Measurements from ENCODE around the gene RETN.

Gene RETN

DNA sequence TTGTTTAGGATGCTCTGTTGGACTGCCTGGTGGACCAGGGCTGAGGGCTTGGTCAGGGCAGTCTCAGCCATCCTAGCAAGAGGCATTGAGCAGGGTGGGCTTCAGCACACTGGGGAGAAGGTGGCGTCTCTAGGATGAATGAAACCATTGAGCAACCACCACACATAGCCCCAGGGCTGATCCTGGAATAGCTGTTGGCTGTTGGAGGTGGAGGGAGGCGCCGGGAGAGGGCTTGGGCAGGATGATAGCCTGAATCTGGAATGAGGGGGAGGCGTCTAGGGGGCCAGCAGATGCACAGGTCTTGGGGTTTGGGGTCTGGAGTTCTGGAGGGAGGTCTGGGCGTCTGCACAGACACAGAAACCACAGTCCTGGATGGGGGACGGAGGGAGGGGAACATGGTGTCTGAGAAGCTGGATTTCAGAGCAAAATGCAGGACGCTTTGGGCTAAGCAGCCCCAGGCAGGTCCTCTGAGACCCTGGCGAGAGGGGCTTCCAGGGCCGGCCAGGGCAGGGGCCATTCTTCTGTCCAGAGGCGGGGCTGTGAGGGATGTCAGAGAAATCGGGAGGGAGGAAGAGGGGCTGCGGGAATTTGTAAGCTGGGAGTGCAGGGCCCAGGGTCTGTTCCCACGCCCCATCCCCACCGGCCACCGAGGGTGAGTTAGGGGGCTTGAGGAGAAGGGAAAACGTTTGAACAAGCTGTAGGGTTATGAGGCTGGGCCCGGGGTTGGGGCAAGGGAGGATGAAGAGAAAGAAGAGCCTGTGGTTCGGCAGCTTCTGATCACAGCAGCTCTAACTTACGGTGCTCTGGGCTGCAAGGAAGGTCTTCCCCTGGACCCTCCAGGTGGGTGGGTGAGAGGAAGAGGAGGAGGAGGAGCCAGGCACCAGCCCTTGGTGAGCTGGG is 16.9 kb downstream of the RETN start:
- no peak for DNase-seq

DNA sequence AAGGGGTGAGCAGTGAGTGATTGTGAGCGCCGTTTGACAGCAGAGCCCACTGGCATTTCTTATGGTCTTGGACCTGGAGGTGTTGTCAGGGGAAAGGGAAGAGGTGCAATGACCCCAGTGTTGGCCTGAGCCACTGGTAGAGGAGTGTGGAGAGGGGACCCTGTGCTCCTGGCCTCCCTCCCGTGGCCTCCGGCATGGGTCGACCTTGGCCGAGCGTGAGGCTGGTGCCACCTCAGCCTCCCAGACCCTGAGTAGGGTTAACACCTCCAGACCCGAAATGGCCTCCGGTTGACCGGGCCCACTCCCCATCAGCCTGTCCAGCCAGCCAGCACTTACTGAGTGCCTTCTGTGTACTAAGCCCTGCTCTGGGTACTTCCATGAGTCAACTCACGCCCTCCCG is 18.3 kb downstream of the RETN start:
- DNase-seq, result no peak

DNA sequence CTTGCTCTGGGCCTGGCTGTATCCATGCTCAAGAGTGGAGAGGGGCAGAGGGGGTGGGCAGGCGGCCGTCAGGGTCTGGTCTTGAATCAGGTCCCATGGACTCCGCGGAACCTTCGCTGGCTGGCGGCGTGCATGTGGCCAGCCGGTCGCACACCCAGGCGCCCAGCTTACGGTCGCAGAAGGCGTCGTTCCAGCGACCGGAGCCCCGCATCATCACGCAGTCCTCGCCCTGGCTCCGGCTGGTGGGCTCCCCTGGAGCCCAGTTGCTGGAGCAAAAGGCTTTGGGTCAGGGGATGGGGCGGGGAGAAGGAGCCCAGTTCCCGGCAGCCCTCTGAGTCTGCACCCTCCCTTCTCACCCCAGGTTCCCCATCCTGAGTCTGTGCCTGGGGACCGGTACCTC is 20.3 kb downstream of the RETN start:
- no peak for DNase-seq

DNA sequence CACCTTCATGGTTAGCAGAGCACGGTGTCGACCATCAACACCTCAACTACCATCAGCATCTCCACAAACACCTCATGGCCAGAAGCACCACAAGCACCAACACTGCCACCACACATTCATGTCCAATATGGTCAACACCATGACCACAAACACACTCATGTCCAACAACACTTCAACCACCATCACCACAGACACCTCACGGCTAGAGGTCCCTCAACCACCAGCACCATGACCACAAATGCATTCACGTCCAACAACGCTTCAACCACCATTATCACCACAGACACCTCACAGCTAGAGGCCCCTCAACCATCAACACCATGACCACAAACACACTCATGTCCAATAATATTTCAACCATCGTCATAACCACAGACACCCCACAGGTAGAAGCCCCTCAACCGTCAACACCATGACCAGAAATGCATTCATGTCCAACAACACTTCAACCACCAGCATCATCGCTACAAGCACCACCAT is 22.0 kb downstream of the RETN start:
- no peak for DNase-seq

DNA sequence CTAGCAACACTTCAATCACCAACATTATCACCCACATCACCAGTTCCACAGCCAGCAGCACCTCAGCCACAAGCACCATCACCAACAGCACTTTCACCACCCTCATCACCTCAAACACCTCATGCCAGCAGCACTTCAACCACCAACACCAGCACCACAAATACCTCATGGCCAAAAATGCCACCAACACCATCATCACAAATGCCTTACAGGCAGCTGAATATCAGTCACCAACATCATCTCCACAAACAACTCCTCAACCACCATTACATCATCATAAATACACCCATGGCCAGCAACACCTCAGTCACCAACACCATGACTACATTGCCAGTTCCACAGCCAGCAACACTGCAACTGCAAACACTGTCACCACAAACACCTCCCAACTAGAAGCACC is 22.6 kb downstream of the RETN start:
- DNase-seq, result no peak

DNA sequence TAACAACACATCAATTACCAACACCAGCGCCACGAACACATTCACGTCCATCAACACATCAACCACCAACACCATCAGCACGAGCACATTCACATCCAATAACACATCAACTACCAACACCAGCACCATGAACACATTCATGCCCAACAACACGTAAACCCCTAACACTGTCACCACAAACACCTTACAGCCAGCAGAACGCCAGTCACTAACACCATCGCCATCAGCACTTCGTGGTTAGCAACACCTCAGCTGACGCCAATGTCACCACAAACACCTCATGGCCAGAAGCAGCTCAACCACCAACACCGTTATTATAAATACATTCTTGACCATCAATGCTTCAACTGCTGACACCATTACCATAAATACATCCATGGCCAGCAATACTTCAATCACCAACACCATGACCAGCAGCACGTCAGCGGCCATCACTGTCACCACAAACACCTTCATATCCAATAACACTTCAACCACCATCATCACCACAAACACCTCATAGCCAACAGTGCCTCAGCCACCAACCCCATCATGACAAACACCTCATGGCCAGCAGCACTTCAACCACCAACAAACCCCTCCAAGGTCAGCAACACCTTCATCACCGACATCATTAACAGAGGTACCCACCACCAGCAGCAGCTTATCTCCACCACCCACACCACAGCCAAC is 23.7 kb downstream of the RETN start:
- DNase-seq, result no peak

DNA sequence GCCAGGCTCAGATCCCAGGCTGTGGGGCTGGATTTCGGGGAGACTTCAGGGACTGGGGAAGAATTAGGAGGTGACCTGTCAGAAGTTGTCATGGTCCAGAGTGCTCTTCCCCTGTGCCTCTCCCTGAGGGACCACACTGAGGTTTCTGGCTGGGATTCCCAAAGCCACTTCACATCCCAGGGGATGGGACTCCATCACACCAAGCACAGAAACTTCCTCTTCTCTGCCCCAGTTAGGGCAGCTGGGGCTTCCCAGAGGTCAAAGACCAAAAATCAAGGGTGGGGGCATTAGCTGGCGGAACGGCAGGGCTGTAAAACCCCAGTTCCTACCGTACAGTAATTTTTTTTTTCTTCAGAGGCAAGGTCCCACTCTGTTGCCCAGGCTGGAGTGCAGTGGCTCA is 25.6 kb downstream of the RETN start:
- no peak for DNase-seq

DNA sequence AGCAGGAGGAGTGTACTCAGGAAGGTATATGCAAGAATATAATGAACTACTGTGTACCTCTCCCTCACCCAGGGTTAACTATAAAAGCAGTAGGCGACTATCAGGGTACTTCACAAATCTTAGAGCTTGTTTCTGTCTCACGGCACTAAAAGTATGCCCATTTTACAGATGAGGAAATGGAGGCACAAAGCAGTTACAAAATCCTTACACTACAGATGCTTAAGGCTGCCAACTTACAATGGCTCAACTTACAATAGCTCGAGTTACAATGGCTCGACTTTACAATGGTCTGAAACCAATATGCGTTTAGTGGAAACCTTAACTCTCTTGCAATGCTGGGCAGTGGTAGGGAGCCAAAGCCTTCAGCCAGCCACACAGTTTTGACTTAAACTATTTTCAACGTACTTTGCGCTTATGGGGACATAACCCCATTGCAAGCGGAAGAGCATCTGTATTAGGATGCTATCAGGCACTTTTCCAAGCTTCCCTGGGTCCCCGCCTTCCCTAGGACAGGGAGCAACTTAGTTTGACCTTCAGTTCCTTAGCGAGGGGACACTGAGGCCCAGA is 29.0 kb downstream of the RETN start:
- no peak for DNase-seq

DNA sequence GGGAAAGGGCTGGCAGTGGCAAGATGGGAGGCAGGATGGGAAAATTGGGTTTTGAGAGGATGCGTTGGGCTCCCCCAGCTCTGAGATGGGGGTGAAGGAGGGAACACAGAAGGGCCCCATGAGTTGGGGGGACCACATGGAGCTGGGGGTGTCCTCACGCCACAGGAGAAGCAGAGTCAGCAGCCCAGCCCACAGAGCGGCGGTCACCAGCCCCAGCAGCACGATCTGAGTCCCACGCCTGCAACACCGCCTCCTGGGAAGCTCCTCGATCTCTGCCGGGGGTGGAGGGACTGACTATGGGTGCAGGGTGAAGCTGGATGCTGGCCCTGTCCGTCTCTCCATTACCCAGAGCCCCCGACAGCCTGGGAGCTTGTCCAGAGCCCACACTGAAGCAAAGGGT is 29.7 kb downstream of the RETN start:
- no peak for DNase-seq

DNA sequence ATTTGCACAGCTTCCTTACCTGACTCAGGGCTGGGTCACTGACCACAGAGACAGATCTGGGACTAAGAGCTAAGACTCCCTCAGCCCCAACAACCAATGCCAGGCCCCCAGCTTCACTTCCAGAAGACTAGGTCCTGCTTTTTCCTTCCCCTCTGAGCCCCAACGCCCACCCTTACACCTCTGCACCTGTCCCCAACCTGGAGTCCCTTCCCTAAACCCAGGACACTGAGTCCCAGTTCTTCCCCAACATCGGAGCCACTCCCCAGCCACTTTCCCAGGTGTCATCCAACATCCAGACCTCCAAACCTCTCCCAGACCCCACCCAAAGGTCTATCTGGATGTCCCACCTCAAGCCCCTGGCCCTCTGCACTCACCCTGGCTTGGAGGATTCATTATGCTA is 30.2 kb downstream of the RETN start:
- DNase-seq, result no peak

DNA sequence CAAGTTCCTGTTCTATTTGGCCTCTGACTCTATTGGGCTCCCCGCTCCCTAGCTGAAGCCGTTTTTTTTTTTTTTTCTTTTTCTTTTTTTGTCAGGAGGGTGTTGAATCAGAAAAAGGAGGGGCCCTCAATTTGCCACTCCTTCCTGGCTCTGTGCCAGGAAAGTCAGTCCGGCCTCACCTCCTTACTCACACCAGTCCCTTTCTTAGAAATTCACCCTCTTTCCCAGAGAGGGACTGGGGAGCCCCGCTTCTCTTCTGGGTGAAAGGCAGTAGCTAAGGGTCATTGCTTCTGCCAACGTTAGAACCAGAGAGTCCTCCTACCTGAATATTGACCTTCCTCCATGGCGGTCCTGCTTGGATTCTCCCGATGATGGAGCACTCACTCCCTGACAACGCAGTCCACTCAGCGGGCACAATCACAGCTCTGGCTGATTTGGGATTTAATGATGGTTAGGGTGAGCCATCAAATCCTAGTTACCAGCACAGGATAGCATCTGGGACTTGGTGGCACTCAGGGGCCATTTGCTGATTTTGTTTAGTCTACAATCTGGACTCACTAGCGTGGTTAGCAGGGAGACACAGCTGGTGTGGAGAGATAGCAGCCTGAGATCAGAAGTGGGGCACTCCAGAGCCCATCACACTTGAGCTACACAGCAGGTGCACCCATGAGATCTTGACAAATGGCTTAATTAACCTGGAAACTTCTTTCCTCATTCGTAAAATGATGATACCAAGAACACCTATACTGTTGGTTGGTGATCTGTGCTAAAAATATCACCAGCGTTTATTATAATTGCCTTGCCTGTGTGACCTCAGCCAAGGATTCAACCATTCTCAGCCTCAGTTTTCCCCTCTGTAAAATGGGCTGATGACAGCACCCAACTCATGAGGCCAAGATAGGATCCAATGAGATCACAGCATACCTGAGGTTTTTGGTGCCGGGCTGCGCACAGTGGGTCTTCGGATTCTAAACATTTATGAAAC is 30.9 kb downstream of the RETN start:
- no peak for DNase-seq

DNA sequence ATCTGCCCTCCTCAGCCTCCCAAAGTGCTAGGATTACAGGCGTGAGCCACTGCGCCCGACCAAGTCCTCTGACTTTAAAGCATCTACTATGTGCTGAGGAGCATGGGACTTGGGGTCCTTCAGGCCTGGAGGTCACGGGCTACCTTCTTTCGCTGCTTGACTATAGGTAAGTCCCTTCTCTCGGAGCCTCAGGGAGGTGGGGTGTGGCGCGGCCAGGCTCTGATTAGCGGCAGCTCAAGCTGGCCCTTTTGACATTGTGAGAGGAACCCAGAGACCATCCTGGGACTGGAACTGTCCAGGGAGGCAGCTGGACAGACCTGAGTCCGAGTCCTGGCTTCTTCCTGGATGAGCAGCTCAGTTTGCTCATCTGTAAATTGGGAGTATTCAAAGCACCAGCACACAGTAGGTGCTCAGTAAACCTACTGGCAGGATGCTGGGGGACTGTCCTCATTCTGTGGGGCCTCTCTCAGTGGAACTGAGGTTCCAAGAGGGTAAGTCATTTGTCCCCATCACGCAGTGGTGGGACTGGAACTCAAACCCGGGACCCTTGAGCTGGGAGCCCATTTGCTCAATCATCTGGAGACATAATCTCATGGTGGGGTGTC is 32.3 kb downstream of the RETN start:
- DNase-seq, result no peak

DNA sequence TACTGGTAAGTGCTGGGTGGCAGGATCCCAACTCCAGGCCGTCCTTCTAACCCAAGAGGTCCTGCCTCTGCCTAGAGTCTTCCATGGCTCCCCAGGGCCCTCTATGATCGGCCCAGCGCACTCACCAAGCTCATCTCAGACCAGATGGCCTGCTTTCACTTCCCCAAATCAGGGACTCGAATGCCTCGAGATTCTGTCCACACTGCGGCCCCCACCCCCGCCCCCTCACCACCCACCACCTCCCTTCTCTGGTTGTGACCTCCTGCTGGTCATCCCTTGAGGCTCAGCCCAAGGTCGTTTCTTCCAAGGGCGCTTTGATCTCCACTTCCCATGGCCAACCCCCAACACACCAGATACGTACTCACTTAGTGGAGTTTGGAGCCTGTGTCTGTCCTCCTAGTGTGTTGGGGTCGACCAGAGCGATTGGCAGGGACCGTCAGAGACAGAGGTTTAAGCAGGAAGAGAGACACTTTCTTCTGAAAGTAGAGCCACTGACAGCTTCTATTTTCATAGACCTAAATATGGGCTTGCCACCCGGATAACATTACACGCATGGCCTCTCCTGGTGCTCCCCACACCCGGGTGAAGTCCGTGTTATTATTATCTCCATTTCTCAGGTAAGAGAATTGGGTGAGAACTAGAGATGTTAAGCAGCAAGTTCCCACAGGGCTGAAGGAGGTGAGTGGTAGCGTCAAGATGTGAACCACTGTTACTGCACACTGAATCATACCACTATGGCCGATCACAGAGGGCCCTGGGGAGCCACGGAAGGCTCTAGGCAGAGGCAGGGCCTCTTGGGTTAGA is 33.0 kb downstream of the RETN start, which contains the start of gene FCER2:
FCER2 (minus strand) TSS at position 478 of the 804 bp plus-strand sequence. CDS start 2,371 bp downstream, outside the sequence.
- no peak for DNase-seq

DNA sequence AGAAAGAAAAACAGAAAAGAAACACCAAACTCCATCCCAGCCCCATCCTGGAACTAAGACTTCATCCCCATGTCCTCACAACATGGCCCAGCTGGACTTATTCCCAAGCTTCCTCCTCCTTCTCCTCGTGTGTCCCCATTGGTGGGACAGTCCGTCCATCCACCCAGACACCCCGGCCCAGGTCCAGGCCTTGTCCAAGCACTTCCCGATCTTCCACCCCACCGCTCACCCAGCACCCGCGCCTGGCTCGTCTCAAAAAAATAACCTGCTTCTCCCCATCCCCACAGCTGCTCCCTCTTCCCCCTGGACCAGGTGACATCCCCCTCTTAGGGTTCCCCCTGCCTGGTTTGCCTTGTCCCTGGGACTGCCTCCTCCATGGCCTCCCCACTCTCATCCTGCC is 34.5 kb downstream of the RETN start:
- DNase-seq, result no peak

DNA sequence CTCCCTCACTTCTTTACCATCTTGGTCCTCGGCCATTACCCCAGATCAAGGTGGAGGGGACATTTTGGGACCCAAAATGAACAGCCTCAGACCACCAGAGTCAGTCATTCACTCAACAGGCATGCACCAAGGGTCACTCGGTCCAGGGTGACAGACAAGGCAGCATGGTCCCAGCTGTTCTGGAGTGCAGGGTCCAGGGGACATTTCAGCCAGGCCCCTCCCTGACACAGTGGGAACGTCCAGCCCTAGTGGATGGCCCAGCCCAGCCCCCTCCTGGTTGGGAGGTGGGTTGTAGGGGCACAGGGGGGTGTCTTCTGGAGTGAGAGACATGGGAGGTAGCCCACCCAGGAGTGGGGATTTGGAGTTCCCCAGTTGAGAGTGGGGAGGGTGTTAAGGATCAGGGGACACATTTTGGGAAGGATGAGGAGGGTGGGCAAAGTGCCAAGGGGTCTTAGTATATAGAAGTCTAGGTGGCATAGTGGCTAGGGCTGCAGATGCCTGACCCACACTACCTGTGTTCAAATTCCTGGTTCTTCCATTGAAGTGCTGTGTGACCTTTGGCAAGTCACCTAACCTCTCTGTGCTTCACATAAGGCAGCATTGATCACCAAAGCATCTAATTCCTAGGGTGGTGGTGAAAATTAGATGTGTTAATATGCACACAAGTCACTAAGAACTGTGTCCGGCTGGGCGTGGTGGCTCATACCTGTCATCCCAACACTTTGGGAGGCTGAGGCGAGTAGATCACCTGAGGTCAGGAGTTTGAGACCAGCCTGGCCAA is 35.6 kb downstream of the RETN start:
- no peak for DNase-seq

DNA sequence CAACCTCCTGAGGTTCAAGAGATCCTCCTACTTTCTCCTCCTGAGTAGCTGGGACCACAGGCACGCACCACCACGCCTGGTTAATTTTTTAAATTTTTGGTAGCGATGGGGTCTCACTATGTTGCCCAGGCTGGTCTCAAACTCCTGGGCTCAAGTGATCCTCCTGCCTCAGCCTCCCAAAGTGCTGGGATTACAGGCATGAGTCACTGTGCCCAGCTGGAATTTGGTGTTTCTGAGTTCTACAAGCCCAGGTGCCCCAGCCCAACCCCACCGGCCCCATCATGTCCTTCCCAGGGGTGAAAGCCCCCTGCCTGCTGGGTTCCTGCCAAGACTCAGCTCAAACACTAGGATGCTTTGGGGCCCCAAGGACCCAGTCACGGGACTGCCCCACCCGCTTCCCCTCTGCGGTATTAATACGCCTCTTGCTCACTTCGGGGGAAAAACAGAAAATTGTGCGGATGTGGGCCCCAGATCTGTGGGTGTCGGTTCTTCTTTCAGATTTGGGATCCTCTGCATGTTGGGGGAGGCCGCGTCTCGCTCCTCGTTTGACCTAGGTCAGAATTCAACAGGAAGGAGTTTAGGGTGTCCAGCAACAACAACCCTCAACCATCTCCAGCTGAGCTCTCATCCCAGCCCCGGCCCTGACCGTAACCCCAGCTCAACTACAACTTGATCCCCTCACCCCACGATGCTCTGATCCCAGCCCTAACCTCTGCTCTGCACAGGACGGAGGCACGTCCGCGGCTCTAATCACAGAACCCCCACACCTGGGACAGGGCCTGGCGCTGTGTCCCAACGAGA is 36.7 kb downstream of the RETN start:
- peak; percentile 64 for DNase-seq

DNA sequence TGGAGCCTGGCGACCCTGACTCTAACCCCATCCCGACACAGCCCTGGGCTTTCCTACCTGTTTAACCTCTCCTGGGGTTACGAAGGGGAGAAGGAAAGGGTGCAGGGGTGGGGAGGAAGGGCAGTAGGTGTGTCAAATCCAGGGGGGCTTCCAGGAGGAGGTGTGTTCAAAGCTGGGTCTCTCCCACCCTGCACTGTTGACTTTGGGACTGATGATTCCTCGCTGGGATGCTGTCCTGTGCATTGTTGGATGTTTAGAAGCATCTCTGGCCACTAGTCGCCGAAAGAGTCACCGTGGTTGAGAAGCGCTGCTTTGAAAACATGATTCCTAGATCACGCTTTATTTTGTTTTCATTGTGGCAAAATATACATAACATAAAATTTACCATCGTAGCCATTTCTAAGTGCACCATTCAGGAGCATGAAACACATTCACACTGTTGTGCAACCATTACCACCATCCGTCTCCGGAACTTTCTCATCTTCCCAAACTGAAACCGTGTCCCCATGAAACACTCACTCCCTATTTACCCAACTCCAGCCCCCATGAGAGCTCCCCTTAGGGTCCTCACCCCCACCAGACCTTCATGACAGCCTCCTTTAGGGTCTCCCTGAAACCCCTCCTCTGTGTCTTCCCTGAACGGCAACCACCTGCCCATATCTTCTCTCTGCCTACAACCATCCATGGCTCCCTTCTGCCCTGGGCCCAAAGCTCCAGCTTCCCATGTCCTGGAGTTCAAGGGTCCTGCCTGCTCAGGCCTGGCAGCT is 37.5 kb downstream of the RETN start:
- no peak for DNase-seq

DNA sequence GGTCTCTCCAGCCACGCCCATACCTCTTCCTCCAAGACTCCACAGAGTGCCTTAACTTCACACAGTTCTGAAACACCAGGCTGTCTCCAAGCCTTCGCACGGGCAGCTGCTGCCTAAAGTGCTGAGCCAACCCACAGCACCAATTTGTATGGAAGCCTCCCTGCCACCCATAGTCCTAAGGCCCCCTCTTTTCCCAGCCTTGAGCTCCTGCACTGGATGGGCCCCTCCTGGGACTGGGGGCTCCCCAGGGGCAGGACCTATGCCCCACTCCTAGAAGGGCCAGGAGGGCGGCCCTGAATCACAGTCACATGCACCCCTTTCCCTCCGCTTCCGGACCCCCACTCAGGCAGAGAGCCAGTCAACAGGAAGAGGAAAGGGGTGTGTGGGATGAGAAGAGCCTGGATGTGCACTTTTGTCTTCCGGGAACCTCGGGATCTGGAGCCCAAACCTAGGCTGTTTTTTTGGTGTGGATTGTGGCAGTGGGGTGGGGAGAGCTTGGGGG is 38.2 kb downstream of the RETN start:
- DNase-seq, result no peak

All from activated T-cell treated with anti-CD3 and anti-CD28 coated beads for 4 hours (primary cell).